ENCODE results near the gene AADAC.

DNA sequence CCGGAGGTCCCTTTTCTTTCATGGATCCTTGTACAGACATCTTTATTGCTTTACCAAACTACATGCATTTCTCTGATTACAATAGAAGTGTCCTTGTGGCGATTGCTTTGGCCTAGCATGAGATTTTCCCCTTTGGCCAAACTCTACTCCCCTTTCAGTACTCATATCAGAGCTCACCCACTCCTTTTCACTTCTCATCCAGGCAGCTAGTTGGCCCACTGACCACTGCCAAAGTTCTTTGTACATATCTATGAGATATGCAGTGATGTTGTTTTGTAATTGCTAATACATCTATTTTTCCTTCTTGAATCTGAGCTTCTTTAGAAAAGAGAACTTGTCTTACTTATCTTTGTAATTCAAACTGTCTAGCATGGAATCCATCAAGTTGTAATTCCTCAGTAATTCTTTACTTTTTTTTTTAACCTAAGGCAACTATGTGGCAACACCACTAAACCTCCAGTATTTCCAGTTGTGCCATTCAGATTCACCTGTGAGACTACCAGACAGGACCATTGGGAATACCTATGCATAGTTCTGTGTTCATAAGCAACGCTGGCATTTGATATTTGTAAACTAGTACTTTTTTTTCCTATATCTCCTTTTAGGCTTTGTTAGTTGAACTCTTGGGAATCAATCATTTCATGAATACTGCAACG is 41.0 kb upstream of the AADAC start:
- TF ChIP-seq, protein P1, sequence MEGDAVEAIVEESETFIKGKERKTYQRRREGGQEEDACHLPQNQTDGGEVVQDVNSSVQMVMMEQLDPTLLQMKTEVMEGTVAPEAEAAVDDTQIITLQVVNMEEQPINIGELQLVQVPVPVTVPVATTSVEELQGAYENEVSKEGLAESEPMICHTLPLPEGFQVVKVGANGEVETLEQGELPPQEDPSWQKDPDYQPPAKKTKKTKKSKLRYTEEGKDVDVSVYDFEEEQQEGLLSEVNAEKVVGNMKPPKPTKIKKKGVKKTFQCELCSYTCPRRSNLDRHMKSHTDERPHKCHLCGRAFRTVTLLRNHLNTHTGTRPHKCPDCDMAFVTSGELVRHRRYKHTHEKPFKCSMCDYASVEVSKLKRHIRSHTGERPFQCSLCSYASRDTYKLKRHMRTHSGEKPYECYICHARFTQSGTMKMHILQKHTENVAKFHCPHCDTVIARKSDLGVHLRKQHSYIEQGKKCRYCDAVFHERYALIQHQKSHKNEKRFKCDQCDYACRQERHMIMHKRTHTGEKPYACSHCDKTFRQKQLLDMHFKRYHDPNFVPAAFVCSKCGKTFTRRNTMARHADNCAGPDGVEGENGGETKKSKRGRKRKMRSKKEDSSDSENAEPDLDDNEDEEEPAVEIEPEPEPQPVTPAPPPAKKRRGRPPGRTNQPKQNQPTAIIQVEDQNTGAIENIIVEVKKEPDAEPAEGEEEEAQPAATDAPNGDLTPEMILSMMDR (IDR thresholded peaks at IDR 0.05), result no peak
- no peak for TF ChIP-seq POLR2A (IDR thresholded peaks at IDR 0.05)

Data from testis (tissue), 2 donors.